Activated T-helper 2 cell treated with anti-CD3 and anti-CD28 coated beads, Interferon-gamma antibody, Interleukin-2, Interleukin-4, amounts not matched to agents 10 μg/mL and 5 μg/mL and 100 μg/mL, durations not matched to agents 14 hours and 24 hours and 36 hours (primary cell): ENCODE measurements around the gene PSG6. TPM values are rescaled to one million over a fixed set of nuclear protein-coding genes. Genes with fewer than 3 reads are reported as not detected.
"Not testable (repeated sequence)": the region's sequence is repeated elsewhere in the genome, so short reads cannot be mapped to it uniquely, and the experiment has no call there.

Experiments used
- DNase-seq: peaks from one replicate; pipeline ENCODE4 v3.0.0; 2021; ENCODE audit warnings: low spot score
- H3K27ac Mint-ChIP-seq: one replicate; pipeline ENCODE4 v1.8.0; 2021; ENCODE audit warnings: mixed read lengths
- H3K27me3 Mint-ChIP-seq: one replicate; pipeline ENCODE4 v1.8.0; 2021; ENCODE audit warnings: low read depth, mixed read lengths
- H3K36me3 Mint-ChIP-seq: one replicate; pipeline ENCODE4 v1.8.0; 2021; ENCODE audit warnings: low read depth, mixed read lengths
- H3K4me1 Mint-ChIP-seq: one replicate; pipeline ENCODE4 v1.8.0; 2021; ENCODE audit warnings: low read depth, mixed read lengths
- H3K4me3 Mint-ChIP-seq: one replicate; pipeline ENCODE4 v1.8.0; 2021; ENCODE audit warnings: low read depth, mild to moderate bottlenecking, moderate library complexity, mixed read lengths
- H3K9me3 Mint-ChIP-seq: one replicate; pipeline ENCODE4 v1.8.0; 2021; ENCODE audit warnings: mixed read lengths
- intact Hi-C: fragments of 100-400 bp; cut with micrococcal nuclease; formaldehyde crosslinking; loops from one replicate; pipeline ENCODE4 v1.15.1; 2023
- total RNA-seq: library from RNA; stranded (reverse); gene quantifications from 2 replicates; pipeline ENCODE4 v1.2.3, GENCODE V29; 2022

PSG6 gene
- total RNA-seq, 1 donor from 2014 or later, result not detected

DNA sequence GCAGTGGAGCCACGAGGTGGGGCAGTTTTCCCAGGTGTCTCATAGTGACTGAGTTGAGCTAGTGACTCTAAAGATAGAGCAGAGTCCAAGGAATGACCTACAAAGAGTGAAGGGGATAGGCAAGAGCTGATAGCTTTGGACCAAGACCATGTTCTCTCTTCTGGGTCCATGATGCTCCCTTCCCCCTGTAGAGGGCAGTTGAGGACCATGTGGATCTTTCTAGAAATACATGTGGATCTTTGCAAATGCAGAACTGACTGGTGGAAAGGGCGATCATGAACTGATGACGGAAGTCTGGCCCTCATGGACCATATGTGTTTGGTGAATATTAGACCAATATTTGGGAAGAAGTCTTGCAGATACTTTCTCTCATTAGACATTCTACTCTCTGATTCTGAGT, 45.1 kb downstream of the PSG6 start:
- intact Hi-C loops, result no loop called here
- H3K27ac Mint-ChIP-seq, result no peak overlapping the region
- H3K9me3 Mint-ChIP-seq, result no peaks in the 10 kb centered on the region
- H3K27me3 Mint-ChIP-seq, result no peaks in the 10 kb centered on the region
- no peak overlapping the region for H3K4me3 Mint-ChIP-seq
- H3K4me1 Mint-ChIP-seq, result no peaks in the 10 kb centered on the region
- no peak for DNase-seq
- no peaks in the 10 kb centered on the region for H3K36me3 Mint-ChIP-seq

DNA sequence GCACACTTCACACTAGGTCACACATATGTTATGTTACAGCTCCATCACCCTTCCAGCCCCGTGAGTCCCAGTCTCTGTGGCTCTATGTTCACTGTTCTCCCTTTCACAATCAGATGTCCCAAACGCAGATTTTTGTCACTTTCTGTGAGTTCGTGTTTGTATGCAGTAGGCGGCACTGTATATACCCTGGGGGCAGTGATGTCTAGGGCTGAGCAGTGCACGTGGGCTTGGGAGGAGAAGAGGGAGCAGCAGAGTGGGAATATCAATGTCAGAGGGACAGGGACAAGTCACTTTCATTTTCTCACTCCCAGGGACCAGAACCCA, 60.2 kb downstream of the PSG6 start:
- H3K9me3 Mint-ChIP-seq, result no peaks in the 10 kb centered on the region
- intact Hi-C loops, result no loop called here
- H3K27me3 Mint-ChIP-seq, result no peaks in the 10 kb centered on the region
- DNase-seq, result no peak
- H3K4me3 Mint-ChIP-seq, result no peak overlapping the region
- H3K27ac Mint-ChIP-seq, result no peak overlapping the region
- no peaks in the 10 kb centered on the region for H3K4me1 Mint-ChIP-seq
- no peaks in the 10 kb centered on the region for H3K36me3 Mint-ChIP-seq

DNA sequence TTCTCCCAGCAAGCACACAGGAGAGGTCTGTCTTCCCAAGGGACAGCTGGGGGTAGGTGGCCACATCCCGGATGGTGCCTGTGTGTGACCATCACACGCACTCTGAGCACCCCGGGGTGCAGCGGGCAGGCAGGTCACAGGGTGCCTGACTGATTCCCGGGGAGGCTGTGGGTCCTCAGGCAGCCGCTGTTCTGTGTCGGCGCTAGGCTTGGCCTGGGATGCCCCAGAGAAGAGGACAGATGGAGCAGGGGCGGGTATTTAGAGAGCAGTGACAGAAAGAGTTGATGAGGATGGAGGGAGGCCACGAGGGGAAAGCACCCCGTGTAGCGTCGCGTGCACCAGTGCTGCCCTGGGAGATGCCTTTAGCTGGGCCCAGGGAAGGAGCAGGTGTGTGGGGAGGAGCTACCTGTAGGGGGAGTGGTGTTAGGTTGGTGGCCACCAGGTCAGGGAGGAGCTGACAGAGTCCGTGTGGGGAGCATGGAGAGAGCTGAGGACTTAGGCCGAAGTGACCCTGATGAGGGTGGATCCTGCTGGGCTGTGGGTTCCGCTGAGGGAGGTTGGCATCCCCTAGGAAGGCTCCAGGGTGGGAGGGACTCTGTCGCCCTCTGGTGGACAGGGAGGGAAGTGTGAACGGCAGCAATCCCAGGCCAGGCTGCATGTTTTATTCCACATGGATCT, 60.7 kb downstream of the PSG6 start:
- H3K27me3 Mint-ChIP-seq, H3K36me3 Mint-ChIP-seq, DNase-seq, intact Hi-C loops, H3K4me3 Mint-ChIP-seq, H3K9me3 Mint-ChIP-seq, H3K27ac Mint-ChIP-seq, H3K4me1 Mint-ChIP-seq: not testable (repeated sequence)

DNA sequence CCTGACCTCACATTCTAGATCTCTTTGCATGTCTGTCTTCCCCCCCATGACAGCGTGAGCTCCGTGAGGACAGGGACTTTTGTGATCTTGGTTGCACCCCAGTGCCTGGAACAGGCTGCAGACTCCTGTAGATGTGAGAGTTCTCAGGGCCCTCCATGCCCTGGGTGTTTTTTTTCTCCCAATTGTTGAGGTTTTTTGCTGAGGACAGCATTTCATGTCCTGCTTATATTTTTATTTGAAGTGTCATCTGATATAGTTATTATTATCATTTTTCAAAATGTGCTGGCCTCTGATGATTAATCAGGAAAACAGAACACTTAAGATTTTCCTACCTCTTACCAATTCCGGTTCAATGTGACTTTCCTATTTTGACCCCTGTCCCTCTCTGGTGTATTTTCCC, 62.9 kb downstream of the PSG6 start:
- not testable (repeated sequence) for H3K27ac Mint-ChIP-seq

DNA sequence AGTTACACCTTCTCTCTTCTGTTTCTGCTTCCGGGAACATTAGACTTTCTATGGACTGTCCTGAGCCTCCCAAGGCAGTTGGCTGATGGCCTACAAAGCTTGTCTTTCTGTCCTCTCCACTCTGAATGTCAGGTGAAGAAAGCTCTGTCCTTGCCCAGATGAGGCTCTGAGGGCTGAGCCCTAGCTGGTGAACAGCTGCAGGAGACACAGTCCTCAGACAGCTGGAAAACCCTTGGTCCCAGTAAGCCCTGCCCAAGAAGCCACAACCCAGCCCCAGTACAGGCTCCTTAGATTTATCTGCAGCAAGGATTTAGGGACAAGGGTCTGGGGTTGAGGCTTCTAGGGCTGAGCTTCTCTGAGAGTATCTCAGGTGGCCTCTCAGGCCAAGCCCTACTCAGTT, 64.5 kb downstream of the PSG6 start:
- H3K9me3 Mint-ChIP-seq, H3K4me1 Mint-ChIP-seq, H3K36me3 Mint-ChIP-seq, H3K27ac Mint-ChIP-seq, intact Hi-C loops, H3K4me3 Mint-ChIP-seq, H3K27me3 Mint-ChIP-seq, DNase-seq: not testable (repeated sequence)

More for the DNA sequence above, 62.9 kb downstream of the PSG6 start:
- H3K27me3 Mint-ChIP-seq, H3K4me1 Mint-ChIP-seq, H3K36me3 Mint-ChIP-seq, H3K4me3 Mint-ChIP-seq, intact Hi-C loops, H3K9me3 Mint-ChIP-seq, DNase-seq: not testable (repeated sequence)

DNA sequence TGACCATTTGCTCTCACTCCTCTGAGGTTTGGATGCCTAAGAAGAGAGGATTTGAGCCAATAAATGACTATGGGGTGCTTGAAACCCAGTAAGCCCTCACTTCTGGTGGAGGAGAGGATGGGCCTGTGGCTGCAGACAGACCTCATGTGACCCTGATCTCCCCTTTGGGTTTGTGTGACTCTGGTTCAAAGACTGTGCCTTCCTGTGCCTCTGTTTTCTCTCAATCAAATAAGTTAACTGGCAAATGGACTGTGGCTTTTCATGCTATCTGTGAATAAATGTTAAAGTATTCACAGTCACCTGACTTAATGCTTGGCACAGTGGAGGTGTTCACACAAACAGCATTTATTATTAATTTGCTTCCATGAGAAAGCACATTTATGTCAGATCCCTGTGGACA, 64.9 kb downstream of the PSG6 start:
- DNase-seq, result not testable (repeated sequence)

More for the DNA sequence above, 64.9 kb downstream of the PSG6 start:
- H3K9me3 Mint-ChIP-seq, H3K36me3 Mint-ChIP-seq, H3K27me3 Mint-ChIP-seq, H3K4me1 Mint-ChIP-seq, H3K27ac Mint-ChIP-seq, H3K4me3 Mint-ChIP-seq, intact Hi-C loops: not testable (repeated sequence)

Other genes starting within 250 kb of the PSG6 start
- not detected in 2 replicates for gene PSG3, start 177.4 kb downstream of the PSG6 start, total RNA-seq
- gene PSG8, start 152.2 kb downstream of the PSG6 start, total RNA-seq, result not detected in 2 replicates
- gene PSG1, start 38.2 kb downstream of the PSG6 start, total RNA-seq, result not detected in 2 replicates
- gene PSG7, start 19.3 kb upstream of the PSG6 start, total RNA-seq, result not detected in 2 replicates
- not detected in 2 replicates for gene PSG11, start 108.6 kb upstream of the PSG6 start, total RNA-seq
- not detected in 2 replicates for gene PSG2, start 164.8 kb upstream of the PSG6 start, total RNA-seq